NCI-H146 treated with DMSO at 0.1 percent for 48 hours (cell line): ENCODE data around the gene SCAI.
"Not testable (repeated sequence)": the region's sequence is repeated elsewhere in the genome, so short reads cannot be mapped to it uniquely, and the experiment has no call there.

Experiments used
- DNase-seq: peaks from one replicate; lab custom pipeline; 2025; ENCODE audit not compliant: unreplicated experiment; lab: John Stamatoyannopoulos, UW

The SCAI gene

DNA sequence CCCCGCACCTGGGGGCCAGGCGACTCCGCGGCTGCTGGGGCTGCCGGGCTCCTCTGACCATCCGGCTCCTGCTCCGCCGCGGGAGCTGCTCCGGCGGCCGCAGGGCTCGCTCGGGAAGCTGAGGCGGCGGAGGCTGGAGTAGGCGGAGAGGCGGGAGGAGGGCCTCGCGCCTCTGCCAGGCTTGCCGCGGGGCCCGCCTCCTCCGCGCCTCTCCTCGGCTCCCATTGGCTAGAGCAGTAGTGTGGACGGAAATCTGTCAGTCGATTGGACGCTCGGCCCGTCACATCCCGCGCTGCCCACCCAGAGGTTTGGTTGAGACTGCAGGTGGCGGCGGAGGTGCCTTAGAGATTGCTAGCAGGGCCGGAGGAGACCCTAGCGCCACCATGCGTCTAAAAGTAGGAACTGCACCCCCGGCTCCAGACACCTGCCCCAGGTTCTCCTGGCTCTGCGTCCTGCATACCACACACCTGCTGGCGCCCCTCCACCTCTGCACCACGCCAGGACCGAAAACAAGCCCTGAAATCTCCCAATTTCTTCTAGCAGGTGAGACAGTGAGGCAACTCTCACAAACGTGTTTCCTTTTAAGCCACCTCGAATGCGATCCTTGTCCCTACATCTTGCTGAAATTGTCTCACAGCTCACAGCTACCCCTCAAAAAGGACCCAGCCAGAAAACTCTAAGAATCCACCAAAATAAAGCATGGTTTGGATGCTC is at the start of gene SCAI:
Gene SCAI, minus strand, starts transcription at position 152 of the 714 bp plus-strand sequence. Its CDS starts 91 bp downstream, at position 61.
- peak; percentile 97 for DNase-seq

DNA sequence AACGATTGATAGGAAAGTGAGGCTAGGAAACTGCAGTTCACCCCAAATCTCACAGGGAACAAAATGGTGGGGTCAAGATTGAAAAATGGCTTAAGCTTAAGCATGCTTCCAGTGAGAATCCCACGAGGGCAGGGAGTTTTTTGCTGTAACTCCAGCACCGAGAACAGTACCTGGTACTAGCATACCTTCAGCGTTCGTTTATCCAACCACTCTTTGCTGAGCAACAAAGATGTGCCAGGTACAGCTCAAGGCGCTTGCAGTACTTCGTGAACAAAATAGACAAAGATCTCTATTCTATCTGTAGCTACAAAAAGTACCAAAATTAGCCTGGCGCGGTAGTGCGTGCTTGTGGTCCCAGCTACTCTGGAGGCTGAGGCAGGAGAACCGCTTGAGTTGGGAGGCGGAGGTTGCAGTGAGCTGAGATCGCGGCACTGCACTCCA is 47.1 kb upstream of the SCAI start:
- no peak for DNase-seq

DNA sequence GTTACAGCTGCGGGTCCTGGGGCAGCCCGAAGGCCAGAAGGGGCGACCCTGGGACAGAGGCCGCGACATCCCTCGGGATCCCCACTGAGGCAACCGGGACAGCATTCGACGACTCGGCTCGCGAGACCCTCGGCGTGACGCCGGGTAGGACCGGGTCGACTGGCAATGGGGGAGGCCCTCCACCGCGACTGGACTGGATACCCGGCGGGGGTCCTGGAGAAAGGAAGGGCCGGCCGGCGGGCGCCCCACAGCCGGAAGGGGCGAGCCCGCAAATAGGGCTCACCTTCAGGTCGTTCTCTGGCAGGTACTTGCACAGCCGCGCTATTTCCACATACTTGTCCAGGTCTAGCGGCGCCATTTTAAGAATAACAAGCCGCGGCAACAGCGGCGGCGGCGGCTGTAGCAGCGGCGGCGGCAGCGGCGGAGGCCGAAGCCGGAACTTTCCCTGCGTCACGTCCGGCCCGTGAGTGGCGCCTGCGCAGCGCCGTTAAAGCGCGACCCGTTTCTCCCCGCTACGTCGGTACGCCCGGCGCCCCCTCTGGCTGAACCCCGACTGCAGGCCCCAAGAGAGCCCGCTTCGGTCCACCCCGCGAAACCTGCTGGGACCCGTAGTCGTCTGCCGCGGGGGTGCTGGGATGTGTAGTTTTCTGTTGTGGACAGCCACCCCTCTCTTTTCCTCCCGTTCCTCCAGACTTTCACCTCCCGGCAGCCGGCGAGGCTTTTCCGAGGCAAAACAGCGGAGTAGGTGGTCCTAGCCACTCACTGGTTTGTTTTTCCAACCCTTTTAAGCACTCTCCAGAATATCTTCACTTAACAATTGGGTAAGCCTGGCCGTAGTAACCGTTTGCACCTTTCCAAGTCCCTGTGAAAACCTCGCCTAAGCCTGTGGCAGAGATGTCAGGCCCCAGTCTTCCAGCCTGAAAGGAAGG is 46.3 kb upstream of the SCAI start, which contains the start of gene PPP6C:
Gene PPP6C, minus strand, starts transcription at position 443 of the 929 bp plus-strand sequence. Its CDS starts 85 bp downstream, at position 358.
- peak; percentile 62 for DNase-seq

DNA sequence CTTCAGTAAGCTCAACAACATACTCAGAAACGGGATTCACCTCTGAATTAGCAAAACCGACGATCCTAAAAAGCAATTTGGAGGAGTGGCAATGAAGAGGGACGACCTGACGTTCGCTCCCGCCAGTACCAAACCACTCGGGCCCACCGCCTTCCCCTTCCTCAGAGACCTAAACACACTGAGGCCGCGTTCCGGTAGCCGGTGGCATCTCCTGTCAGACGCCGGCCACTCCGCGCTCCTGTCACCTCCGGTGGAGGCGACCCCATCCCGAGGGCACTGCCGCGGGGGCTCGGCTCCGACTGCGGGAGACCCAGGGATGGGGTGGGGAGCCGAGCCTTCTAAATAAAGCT is 45.7 kb upstream of the SCAI start:
- no peak for DNase-seq

DNA sequence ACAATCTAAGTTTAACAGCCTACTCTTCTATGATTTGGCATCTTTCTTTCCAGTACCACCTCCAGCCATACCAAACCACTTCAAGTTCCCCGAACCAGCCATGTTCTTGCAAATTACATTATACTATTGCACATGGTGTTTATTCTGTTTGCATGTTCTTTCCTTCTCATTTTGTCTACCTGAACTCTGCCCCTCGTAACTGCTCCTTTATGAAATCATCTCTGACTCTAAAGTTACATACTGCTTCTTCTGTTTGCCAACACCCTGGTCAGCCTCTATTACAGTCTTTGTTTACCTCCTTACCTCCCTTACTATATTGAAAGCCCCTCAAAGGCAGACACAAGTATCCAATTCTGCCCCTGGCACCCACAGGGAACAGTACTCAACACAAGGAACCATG is 40.2 kb upstream of the SCAI start:
- no peak for DNase-seq

DNA sequence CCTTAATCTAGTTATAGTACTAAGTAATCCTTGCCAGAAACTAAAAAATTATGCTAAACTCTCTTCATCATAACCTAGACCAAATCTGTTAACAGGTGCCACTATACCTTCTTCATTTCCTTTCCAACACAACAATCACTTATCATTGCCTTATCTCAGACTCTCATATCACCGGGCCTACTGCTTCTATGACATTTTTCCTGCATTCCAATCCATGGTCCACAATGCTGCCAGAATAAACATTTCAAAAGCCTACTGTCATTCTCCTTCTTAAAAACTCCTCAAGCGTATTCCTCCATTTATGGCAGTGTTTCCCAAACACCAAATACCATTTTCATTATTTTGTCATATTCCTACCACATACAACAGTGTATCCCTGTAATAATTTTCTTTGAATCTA is 39.7 kb upstream of the SCAI start:
- no peak for DNase-seq

DNA sequence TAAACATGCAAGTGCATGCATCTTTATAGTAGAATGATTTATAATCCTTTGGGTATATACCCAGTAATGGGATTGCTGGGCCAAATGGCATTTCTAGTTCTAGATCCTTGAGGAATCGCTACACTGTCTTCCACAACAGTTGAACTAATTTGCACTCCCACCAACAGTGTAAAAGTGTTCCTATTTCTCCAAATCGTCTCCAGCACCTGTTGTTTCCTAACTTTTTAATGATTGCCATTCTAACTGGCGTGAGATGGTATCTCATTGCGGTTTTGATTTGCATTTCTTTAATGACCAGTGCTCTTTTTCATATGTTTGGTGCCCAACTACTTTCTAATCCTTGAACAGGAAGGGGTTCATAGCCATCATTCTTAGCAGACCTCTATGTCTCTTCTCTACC is 38.4 kb upstream of the SCAI start:
- not testable (repeated sequence) for DNase-seq

DNA sequence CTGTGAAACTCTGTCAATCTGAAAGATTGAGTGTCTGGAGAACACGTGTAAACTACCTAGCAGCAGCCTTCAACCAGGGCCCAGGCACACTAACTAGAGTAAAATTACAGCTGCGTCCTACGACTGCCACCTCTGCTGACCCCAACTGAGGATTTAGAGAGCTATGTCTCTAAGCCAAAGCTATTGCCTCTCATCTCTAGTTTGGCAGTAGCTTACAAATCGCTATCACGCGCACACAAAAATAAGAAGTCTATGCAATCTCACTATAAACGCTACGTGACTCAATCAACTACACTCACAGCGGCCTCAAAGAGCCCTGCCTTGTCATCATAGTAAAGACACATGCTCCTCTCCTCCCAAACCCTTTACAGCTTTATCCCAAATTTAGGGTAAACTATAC is 37.5 kb upstream of the SCAI start:
- no peak for DNase-seq

DNA sequence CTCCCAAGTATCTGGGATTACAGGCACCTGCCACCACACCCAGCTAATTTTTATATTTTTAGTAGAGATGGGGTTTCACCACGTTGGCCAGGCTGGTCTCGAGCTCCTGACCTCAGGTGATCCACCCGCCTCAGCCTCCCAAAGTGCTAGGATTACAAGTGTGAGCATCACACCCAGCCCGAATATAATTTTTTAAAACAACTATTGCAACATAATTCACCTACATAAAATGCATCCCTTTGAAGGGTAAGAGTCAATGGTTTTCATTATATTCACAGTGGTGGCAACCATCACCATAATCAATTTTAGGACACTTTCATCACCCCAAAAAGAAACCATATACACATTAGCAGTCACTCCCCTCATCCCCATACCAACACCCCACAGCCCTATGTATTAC is 36.4 kb upstream of the SCAI start:
- DNase-seq: not testable (repeated sequence)

DNA sequence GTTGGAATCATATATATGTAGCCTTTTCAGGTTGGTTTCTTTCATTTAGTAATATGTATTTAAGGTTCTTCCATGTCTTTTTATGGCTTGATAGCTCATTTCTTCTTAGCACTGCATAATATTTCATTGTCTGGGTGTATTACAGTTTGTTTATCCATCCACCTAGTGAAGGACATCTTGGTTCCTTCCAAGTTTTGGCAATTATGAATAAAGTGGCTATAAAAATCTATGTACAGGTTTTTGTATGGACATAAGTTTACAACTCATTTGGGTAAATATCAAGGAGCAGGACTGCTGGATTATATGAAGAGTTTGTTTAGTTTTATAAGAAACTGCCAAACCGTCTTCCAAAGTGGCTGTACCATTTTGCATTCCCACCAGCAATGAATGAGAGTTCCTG is 34.6 kb upstream of the SCAI start:
- no peak for DNase-seq

DNA sequence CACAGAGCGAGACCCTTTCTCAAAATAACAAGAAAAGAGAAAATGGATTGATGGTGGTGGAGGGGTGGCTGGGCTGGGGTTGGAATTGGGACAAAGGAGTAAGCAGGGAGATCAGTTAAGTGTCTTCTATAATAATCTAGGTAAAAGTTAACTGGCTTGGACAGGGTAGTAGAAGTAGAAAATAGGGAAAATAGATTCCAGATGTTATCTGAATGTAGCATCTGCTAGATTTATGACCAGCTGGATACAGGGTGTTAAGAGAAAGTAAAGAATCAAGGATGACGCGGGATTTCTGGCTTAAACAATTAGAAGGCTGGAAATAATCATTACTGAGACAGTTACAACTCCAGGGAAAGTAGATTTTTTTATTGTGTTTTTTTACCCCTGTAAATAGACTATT is 33.3 kb upstream of the SCAI start:
- no peak for DNase-seq

DNA sequence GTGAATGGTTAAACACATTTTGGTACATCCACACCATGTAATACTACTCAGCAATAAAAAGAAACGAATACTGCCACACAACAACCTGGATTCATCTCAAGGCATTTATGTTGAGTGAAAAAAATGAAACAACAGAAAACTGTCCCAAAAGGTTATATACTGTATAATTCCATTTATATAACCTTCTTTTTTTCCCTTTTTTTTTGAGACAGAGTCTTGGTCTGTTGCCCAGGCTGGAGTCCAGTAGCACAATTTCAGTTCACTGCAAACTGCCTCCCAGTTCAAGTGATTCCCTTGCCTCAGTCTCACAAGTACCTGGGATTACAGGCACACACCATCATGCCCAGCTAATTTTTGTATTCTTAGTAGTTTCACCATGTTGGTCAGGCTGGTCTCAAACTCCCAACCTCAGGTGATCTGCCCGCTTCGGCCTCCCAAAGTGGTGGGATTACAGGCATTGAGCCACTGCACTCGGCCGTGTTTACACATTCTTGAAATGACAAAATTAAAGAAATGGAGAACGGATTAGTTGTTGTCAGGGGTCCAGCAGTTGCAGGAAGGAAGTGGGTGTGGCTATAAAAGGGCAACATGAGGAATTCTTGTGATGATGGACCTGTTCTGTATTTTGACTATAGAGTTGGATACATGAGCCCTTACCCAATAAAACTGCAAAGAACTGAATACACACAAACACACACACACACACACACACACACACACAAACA is 28.9 kb upstream of the SCAI start:
- DNase-seq: no peak

DNA sequence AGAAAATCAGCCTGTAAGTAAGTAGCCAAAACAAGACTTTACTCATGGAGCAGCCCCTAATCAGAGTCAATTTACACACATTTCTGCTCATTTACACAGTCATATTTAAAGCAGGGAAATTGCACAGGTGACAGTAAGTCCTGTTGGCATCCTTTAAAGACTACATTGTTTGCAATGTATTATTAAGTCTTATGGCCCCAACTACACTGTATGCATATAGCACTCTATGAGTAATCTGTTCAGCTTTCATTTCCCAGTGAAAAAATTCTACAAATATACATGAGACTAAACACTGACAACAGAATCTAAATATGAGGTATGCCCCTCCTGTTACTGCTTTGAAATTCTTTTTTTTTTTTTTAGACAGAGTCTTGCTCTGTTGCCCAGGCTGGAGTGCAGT is 26.6 kb upstream of the SCAI start:
- no peak for DNase-seq

DNA sequence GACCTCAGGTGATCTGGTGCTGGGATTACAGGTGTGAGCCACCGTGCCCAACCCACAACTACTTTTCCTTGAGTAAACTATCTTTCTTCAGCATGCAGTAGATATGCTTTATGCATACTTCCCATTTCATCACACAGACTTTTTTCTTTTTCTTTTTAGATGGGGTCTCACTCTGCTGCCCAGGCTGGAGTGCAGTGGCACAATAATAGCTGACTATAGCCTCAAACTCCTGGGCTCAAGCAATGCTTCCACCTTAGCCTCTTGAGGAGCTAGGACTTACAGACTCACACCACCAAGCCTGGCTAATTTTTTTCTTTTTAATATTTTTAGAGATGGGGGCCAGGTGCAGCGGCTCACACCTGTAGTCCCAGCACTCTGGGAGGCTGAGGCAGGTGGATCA is 23.4 kb upstream of the SCAI start:
- DNase-seq: no peak

DNA sequence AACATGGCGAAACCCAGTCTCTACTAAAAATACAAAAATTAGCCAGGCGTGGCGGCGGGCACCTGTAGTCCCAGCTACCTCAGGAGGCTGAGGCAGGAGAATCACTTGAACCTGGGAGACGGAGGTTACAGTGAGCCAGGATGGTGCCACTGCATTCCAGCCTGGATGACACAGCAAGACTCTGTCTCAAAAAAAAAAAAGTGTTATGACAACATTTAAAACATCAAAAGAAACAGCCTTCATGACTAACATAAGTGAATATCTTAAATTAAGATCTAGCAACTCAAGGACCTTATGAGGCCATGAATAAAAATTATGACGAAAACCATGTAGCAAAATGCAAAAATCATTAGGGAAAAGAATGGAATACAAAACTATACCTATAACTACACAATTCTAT is 19.6 kb upstream of the SCAI start:
- DNase-seq: not testable (repeated sequence)

DNA sequence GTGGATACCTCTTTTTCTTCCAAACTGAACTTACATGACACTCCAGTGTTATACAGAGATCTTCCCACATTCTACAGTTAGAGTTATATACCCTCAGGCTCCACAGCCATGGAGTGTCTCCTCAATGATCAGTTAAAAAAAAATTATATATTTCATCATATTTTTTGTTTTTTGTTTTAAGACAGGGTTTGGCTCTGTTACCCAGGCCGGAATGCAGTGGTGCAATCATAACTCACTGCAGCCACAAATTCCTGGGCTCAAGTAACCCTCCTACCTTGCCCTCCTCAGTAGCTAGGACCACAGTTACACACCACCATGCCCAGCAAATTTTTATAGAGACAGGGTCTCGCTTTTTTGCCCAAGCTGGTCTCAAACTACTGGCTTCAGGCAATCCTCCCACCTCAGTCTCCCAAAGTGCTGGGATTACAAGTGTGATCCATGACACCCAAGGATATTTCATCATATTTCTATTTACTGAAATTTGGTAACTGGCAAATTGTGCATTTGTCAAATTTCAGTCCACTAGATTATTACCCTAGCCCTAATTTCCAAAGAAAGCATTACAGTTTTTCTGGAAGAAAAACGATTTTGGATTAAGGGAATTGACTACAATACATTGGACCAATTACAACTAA is 18.1 kb upstream of the SCAI start:
- no peak for DNase-seq

DNA sequence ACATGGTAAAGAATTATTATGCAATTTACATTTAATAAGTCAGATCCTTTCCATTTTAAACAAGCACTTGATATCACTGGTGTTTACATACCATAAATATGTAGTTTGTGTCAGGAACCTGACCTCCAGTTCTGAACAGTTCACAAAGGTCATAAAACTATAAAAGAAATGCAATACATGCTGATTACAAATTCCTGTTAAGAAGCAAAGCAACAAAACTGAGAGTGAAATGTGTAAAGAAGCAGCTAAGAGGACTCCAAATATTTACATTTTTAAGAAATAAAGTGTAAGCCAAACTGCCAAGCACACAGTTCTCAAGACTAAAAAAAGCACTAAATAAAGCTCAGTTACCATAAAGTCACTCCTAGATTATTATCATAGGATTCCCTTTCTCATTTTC is 17.4 kb upstream of the SCAI start:
- no peak for DNase-seq

DNA sequence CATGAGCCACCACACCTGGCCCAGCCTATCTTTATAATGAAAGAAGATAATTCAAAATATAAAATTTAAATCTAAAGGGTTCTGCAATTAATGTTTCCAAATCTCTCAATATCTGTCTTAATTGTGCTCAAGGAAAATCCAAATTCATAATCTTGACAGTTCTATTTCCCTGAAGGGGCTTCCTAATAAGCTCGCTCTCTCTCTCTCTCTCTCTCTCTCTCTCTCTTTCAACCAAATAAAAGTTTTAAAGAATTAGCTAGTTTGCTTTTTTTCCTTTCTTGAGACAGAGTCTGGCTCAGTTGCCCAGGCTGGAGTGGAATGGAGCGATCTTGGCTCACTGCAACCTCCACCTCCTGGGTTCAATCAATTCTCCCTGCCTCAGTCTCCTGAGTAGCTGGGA is 13.2 kb upstream of the SCAI start:
- DNase-seq: no peak

DNA sequence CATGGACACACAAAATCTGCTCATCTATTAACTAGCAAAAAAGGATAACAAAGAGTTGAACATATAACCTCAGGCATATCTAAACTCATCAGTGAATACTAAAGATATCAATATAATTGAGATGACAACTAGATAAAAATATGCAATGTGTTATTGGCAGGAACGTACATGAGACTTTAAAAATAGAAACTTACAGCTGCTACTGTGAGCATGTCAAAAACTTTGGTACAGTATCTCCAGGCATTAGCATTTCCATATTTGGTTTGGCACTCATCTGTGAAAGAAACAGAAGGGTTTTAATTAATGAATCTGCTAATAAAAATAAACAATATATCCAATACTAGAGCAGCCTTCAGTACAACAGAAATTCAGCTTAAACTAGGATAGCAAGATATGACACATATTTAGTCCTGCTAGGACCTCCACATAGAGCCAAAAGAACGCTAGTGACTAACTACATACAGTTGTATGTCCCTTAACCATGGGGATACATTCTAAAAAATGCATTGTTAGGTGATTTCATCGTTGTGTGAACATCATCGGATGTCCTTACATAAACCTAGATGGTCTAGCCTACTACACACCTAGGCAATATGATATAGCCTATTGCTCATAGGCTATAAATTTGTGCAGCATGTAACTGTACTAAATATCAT is 10.5 kb upstream of the SCAI start:
- DNase-seq: no peak

DNA sequence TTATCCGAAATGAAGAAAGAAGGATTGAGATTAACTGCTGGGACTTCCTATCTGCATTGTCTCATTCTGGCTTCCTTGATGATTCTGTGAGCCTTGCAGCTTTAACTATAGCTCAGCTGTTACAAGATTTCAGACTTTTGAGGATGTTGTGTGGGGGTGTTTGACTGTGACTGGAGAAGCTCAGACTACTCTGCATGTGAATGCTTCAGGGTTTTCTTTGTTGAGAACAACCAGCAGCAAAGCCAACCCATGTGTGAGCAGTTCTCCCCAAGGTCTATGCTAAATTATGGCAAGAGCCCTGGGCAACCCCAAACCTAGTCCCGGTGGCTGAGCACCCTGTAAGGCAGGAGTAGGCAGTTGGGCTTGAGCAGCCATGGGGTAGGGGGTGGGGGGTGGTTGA is 8.4 kb upstream of the SCAI start:
- no peak for DNase-seq
